GM10248 (cell line): ENCODE data around the gene FLRT2.

Experiments
- CTCF ChIA-PET: fragments of 300-600 bp; sonication (Branson Sonifier 250); formaldehyde crosslinking; extraction: SDS; loops from one replicate; lab custom pipeline; 2021; ENCODE audit warnings: antibody characterized with exemption; lab: Yijun Ruan, JAX
- POLR2A ChIA-PET: fragments of 350-650 bp; sonication (Branson Sonifier 250); formaldehyde crosslinking; extraction: SDS; loops from one replicate; lab custom pipeline; 2020; ENCODE audit warnings: antibody characterized with exemption; lab: Yijun Ruan, JAX
- DNase-seq: peaks from one replicate; pipeline ENCODE4 v3.0.0; 2012; ENCODE audit errors: extremely low spot score
- TF ChIP-seq, protein P1 (sequence below): IDR thresholded peaks from 2 replicates; pipeline ENCODE4 v1.5.1; 2012; ENCODE audit warnings: mild to moderate bottlenecking, low read depth; ENCODE audit errors: extremely low read depth, missing control alignments, control extremely low read depth

The FLRT2 gene

DNA sequence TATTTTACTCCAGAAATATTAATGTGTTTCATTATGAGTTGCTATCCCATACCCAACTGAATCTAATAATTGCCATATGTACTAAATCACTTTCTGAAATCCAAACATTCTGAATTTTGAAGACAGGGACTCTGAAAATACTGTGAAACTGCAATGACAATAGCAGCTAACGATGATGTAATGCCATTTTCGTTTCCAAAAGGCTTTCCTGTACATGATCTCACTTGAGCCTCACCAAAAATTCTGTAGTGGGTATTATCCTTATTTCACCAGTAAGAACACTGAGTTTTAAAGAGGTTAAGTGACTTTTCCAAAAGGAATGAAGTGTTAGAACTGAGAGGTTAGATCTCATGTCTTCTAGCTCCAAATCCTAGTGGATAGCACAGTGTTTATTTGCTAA is 133.3 kb downstream of the FLRT2 start:
- TF ChIP-seq, protein P1, sequence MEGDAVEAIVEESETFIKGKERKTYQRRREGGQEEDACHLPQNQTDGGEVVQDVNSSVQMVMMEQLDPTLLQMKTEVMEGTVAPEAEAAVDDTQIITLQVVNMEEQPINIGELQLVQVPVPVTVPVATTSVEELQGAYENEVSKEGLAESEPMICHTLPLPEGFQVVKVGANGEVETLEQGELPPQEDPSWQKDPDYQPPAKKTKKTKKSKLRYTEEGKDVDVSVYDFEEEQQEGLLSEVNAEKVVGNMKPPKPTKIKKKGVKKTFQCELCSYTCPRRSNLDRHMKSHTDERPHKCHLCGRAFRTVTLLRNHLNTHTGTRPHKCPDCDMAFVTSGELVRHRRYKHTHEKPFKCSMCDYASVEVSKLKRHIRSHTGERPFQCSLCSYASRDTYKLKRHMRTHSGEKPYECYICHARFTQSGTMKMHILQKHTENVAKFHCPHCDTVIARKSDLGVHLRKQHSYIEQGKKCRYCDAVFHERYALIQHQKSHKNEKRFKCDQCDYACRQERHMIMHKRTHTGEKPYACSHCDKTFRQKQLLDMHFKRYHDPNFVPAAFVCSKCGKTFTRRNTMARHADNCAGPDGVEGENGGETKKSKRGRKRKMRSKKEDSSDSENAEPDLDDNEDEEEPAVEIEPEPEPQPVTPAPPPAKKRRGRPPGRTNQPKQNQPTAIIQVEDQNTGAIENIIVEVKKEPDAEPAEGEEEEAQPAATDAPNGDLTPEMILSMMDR = no peak
- POLR2A ChIA-PET = no interaction called here
- CTCF ChIA-PET = no interaction called here
- DNase-seq = no peak

DNA sequence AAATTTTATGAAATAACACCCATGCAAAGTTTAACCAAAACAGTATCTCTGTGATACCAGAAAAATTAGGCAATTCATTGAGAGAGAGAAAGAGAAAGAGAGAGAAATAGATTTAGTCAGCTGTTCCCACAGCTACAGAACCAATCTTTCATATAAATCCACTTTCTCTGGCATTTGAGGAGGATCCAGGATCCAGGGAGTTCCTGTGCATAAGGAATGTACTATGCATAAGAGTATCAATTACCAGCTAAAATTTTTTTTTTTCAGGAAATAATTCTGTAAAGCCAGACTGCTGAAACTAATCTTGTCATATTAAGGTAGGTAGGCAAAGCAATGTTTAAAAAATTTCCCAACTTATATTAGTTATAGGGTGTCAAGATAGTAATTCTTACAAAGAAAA is 133.7 kb downstream of the FLRT2 start:
- TF ChIP-seq, protein P1 = no peak
- ChIA-PET CTCF (no interaction called here), POLR2A (no interaction called here)
- no peak for DNase-seq

DNA sequence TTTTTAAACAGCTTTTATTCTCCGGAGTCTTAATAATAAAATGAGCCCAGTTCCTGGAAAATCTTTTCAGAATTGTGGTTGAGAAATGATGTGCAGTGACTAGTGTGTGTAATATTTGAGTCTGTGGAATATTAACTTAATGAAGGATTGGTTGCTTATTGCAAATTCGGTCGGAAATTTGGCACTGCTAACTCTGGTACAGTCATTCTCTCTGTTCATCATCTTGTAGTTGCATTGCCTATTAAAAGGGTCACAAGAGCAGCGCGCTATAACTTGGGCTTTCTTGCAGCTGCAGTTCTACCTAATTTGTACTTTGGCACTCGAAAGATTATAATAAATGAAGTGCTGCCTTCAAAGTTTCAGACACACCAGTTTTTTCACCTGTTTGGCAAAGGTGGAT is 146.0 kb downstream of the FLRT2 start:
- POLR2A ChIA-PET = no interaction called here
- no peak for DNase-seq
- CTCF ChIA-PET = no interaction called here

DNA sequence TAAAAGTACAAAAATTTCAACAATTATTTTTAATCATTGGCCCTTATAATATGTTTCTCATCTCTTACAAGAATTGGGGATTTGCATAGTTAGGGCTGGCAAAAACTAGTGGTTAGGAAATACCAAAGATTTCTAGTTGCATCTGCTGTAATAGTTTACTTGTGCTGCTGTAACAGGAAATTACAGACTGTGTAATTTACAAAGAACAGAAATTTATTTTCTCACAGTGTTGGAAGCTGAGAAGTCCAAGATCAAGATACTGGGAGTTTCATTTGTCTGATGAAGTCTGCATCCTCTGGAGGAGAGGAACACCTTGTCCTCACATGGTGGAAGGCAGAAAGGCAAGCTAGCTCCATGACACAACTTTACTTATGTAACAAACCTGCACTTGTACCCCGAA is 157.0 kb downstream of the FLRT2 start:
- CTCF ChIA-PET = no interaction called here
- POLR2A ChIA-PET = no interaction called here
- TF ChIP-seq, protein P1 = no peak
- no peak for DNase-seq

More for the DNA sequence above, 146.0 kb downstream of the FLRT2 start:
- TF ChIP-seq, protein P1 = no peak

DNA sequence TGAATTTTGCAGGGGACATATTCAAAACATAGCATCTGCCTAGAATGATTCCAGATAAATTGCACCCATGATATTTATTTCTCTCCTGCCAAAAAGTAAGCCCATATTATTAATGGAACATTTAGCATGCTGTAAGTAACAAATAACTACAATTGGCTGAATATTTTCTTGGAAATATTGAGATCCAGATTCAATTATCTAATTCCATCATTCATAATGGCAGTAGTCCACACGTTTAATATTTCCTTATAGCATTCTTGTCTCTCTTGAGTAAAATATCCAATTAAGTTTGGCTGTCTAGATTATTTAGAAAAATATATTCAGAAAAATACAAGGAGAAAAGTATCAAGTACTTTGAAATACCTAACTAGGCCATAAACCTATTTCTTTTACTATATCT is 157.5 kb downstream of the FLRT2 start:
- CTCF ChIA-PET = no interaction called here
- POLR2A ChIA-PET = no interaction called here
- TF ChIP-seq, protein P1 = no peak
- no peak for DNase-seq

DNA sequence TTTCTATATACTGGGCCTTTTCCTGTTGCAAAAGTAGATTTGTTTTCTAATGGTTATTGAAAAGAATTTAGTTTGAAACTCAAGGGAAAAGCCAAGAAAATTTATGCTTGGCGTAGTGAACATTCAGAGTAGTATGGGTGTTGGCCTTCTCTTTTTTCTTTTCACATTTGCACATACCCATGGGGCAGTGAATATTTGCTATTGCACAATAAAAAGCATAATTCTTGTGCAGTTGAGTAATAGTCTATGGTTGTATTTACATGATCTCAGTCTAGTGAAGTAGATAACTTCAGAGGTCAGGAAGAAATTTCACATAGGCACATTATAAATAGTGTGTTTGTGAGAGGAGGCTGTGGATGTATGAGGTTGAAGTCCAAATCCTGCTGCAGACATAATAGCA is 158.1 kb downstream of the FLRT2 start:
- ChIA-PET CTCF (no interaction called here), POLR2A (no interaction called here)
- TF ChIP-seq, protein P1 = no peak
- DNase-seq = no peak

DNA sequence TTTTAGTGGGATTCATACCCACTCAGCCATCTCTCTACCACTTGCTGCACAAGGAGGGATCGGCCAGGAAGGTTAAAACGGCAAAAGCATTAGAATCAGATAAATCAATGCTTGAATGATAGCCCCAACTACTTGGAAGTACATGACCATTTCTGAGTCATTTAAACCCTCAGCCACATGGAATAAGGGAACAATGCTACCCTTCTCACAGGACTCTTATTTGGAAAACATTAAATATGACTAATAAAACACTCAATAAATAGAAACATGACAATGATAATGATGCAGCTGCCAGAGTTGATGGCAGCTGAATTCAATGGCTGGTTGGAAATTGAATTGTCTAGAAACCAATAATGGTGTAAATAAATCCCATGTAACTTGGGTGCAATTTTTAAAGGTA is 165.4 kb downstream of the FLRT2 start:
- CTCF ChIA-PET = interaction anchor here (0.9 kb wide), 1 partner anchor 23 kb away, joined by 3 read pairs; no protein-coding TSS in a partner anchor
- no peak for DNase-seq
- POLR2A ChIA-PET = no interaction called here
- TF ChIP-seq, protein P1 = no peak
